Measurements from ENCODE around the gene RUBCN.
A peak's percentile ranks its signal among the peaks of the same experiment; 100 is the strongest.
"Not testable (repeated sequence)": the region's sequence is repeated elsewhere in the genome, so short reads cannot be mapped to it uniquely, and the experiment has no call there.

DNA sequence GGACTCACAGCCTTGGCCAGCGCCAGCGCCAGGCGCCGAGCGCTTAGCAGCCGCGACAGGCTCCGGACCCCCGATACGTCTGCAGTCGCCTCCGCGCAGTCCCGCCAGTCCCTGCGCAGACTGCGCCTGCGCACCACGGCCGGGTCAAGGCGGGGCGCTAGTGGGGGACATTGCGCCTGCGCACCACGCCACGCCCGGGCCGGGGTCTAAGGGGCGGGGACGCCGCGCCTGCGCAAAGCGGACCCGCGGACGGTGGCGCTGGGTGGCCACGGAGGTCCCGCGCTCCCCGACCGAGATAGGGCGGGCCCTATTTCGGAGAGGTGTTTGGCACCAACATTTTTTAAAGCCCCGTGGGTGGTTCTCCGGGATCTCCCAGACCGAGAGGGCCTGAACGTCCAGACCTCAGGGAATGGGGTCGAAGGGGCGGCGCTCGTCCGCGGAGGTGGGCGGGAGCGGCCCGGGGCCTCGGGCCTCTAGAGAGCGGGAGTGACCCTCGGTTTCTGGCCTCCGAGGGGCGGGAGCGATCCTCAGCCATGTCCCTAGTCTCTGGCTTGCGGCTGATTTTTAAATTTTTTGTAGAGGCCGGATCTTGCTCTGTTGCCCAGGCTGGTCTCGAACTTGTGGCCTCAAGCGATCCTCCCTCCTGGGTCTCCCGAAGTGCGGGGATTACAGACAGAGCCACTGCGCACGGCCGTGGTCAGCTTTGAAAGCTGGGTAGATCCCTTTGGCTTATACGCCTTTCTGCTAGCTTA is 108.8 kb downstream of the RUBCN start:
- TF ChIP-seq, protein P1, sequence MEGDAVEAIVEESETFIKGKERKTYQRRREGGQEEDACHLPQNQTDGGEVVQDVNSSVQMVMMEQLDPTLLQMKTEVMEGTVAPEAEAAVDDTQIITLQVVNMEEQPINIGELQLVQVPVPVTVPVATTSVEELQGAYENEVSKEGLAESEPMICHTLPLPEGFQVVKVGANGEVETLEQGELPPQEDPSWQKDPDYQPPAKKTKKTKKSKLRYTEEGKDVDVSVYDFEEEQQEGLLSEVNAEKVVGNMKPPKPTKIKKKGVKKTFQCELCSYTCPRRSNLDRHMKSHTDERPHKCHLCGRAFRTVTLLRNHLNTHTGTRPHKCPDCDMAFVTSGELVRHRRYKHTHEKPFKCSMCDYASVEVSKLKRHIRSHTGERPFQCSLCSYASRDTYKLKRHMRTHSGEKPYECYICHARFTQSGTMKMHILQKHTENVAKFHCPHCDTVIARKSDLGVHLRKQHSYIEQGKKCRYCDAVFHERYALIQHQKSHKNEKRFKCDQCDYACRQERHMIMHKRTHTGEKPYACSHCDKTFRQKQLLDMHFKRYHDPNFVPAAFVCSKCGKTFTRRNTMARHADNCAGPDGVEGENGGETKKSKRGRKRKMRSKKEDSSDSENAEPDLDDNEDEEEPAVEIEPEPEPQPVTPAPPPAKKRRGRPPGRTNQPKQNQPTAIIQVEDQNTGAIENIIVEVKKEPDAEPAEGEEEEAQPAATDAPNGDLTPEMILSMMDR (IDR thresholded peaks at IDR 0.05), result peak in 3 of 4 experiments; percentile 8 to 35 (median 20)
- TF ChIP-seq EP300 (IDR thresholded peaks at IDR 0.05), result not testable (repeated sequence)

Measured in gastroesophageal sphincter (tissue), 3 donors.